Suppressor macrophage treated with lipopolysaccharide for 1 hour (primary cell): ENCODE measurements around the gene TTLL6.
"Not testable (repeated sequence)": the region's sequence is repeated elsewhere in the genome, so short reads cannot be mapped to it uniquely, and the experiment has no call there.

Source experiments
- DNase-seq, 3 donors: peaks; one replicate each; pipeline ENCODE4 v3.0.0-alpha.2; 2020 to 2022

Gene TTLL6

DNA sequence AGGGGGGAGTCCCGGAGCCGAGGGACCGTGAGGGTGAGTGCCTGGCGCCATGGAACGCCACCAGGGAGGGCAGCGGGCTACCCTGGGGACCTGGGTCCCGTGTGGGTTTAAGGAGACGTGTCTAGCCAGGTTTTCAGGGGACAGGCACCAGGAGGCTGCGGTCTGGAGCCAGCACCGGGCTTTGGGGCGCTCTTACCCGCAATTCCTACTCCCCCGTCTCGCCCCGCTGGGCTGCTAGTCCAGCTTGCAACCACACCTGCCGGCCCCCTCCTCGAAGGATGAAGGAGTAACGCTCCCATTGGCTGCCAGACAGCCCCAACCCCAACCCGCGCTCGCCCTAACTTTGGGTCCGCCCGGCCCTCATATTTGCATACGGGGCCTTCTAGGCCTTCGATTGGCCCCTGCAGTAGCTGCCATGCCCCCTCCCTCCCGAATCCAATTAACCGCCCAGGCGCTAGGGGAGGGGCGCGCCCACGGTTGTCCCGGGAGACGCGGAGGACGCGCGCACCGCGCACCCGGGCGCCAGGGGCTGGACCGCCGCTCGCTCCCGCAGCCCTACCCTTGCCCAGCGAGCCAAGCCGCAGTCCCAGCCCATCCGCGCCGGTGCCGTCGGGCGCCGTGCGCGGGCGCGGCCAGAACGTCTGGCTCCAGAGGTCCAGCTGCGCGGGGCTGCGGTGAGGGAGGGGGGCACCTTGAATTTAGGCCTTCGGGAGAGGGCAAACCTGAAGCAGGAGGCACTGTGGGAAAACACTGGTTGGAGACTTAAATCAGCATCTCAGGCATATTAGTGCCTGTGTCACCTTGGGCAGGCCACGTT lies at the start of gene TTLL6:
Gene TTLL6, minus strand, starts transcription at position 456 of the 817 bp plus-strand sequence. Its CDS starts 157 bp downstream, at position 299.
- DNase-seq, result peak; percentile 34 to 60 (median 44)

DNA sequence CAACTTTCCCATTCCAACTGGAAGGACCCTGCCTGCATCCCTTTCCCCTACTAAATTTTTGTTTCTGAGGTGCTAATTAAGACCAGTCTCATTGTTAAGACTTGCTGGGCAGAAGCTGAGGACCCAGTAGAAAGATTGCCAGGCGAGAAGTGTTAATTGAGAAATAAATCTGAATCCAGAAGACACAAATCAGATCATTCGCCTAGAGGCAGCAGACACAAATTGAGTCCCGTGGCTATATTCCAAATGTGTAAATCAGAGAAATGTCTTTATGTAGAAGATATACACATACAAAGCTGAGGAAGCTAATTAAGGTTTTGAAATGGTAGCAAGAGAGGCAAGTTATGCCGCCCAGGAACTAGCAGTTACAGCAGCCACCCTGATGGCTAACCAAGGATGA lies 43.4 kb upstream of the TTLL6 start:
- no peak for DNase-seq

DNA sequence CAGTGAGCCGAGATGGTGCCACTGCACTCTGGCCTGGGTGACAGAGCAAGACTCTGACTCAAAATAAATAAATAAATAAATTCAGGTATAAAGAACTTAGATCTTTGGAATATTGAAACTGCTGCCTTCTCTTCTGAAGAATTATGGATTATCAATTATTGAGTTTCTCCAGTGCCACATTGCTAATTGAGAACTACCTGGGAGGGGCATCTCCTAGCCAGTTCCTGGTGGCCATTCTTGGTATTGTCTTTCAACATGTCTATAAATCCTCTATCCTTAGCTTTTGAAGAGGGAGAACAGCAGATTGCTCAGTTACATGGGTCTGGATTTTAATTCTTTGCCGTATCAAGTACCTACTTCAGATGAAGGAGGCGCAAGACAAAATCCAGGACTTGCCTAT lies 43.0 kb upstream of the TTLL6 start:
- no peak for DNase-seq

DNA sequence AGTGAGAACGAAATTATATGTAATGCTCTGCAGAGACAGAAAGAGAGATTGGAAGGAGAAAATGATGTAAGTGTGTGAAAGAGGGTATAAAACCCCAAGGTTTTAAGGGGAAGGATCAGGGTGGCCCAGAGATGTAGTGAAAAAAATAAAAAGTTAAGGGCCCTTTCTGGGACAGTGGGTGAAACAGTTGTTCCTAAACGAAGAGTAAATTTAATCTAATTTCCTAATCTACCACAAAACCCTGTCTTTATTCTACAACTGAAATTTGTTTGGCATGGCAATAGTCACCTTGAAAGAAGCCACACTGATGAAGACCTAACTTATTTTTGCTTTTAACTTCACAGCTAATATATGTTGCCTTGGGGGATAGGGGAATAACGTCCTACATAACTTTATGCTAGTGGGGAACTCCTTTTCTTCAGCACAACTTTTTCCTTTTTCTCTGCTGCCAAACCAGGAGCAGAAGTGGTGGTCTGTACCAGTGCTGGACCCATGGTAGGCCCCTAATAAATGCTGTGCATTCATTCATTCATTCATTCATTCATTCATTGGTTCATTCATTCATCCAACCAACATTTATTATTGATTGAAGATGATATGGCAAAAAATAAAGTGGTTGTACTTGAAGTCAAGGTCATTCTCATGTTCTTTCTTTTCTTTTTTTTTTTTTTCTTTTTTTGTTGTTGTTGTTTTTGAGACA lies 39.2 kb upstream of the TTLL6 start:
- no peak for DNase-seq

DNA sequence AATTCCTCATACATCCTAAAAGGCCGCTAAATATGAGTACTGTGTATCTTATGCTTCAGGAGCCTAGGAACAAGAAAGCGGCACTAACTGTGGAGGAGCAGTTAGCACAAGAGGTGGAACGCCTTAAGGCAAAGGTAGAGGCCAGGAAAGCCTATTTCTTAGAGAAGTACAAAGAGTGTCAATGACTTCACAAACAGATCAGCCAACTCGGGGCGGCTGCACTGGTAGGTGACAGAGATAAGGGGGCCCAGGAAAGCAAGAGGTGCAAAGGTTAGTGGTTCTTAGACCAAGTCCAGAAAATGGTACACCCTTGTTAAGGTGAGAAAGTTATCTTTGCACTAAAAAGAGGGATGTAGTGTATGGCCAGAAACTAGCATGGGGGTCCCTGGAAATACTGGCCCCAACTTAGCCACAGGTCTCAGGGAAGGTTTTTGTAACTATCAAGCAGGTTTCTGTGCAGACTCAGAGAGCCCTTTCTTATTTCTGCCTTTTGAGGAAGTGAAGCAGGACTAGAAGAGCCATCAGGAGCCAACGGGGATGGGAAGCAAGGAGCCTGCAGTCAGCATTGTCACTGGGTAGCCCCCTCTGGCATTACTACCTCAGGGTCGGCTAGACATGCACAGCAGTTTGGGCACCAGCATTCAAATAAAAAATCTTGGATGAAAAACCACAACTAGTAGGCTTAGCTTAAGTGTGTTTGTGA lies 37.9 kb upstream of the TTLL6 start:
- DNase-seq, result no peak

DNA sequence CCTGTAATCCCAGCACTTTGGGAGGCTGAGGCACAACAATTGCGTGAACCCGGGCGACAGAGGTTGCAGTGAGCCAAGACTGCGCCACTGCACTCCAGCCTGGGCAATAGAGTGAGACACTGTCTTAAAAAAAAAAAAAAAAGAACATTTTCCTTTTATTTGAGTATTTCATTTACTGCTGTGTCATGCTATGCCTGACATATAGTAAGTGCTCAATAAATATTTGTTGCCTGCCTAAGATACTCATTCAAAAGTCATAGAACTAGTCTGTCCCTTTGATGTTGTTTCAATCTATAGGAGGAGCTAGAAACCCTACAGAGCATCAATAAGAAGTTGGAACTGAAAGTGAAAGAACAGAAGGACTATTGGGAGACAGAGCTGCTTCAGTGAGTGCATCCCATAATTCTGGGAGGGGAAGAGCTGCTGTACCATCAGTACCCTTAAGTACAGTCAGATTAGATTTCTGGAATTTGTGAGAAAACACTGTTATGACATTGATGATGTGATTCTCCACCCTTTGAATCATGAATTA lies 33.8 kb upstream of the TTLL6 start:
- DNase-seq, result no peak

DNA sequence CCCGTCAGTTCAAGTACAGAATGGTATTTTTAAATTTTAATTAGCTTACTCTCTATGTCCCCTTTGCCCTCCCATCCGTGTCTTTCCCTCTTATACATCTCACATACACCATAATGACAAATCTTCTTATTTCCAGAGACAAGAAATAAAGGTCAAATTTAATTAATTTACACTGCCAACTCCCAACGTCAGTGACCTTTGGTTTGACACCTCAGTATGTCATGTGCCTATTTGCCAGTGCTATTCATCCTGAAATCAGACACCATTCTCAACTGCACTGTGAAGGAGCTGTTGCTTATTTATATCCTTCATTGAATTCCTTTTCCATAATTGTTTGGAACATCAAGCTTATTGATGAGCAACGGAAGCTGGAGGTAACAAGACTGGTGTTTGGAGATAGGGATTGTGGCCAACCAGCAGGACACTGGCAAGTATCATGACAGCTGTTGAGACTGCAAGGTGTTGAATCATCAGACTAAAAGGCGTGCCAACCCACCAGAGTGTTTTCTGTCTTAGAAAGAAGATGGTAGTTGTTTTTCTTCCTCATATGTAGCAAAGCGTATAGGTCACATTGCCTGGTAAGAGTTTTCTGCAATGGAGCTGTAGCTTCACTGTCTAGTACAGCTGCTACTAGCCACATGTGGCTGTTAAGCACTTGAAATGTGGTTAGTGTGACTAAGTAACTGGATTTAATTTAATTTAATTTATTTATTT lies 26.3 kb upstream of the TTLL6 start:
- DNase-seq, result no peak

DNA sequence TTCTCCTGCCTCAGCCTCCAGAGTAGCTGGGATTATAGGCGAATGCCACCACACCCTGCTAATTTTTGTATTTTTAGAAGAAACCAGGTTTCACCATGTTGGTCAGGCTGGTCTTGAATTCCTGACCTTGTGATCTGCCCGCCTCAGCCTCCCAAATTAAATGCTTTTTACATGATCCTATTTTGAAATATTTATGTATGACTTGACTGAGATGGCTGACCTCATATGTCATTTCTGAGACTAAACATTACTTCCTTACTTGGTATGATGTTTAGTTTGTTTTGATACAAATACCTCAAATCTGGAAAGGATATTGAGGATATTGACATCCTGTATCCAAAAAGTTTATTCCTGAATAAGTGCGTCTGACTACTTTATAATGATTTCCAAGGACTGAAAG lies 25.7 kb upstream of the TTLL6 start:
- DNase-seq, result no peak

DNA sequence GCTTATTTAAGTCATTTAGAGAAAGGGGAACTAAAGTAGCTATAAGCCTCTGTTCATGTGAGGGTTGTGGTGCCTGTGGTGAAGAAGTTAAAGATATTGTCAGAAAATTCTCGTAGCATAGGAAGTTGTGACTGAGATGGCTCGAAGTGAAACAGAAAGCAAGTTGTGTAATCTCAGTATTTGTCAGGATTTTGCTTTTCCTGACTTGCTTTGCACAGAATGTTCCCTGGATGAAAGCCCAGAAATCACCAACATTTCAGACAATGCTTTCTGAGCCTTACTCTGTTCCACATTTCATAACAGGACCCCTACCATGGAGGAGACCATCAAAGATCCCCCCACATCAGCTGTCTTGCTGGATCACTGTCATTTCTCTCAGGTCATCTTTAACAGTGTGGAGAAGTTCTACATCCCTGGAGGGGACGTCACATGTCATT lies 24.4 kb upstream of the TTLL6 start:
- DNase-seq, result peak; percentile 75 to 90 (median 88)

DNA sequence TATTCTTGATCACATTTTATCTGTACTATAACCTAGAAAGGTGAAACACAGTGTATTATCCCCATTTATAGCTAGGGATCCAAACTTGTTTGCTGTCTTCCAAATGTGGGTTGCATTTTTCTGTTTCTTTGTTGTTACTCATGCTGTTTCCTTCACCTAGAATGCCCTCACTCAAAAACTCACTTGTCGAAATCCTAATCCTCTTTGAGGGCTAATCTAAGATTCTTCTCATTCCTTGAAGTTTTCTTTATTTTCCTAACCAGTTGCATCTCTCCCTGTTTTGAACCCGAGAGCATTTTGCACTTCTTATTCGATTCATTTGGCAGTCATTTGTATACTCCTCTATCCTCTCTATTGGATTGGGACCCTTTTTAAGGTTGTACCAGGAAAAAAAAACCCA lies 23.4 kb upstream of the TTLL6 start:
- DNase-seq, result no peak

DNA sequence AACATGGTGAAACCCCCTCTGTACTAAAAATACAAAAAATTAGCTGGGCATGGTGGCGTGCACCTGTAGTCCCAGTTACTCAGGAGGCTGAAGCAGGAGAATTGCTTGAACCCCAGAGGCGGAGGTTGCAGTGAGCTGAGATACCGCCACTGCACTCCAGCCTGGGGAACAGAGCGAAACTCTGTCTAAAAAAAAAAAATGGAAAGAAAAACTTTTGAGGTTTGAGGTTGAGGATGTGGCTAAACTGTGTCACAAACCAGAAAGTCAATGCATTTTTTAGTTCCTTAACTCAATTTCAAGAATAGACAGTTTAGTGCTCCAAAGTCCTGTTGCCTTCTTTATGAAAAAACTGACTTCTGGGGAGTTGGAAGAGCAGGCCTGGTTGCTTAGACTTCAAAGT lies 20.4 kb upstream of the TTLL6 start:
- peak in 2 of 3 donors; percentile 44 to 55 for DNase-seq

DNA sequence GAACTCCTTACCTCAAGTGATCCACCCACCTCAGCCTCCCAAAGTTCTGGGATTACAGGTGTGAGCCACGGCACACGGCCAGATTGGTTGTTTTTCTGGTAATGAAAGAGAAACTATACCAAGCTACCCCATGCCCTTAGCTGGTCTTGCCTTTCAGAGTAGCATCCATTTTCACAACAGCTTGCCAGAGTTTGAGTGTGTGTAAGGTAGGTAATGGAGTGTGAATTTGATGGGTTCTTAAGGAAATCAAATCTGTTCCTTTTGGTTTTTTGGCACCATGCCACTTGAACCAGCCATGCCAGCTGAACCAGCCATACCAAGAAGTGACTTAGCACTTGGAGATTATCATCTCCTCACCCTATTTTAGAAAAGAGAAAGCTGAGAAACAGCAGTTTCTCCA lies 18.9 kb upstream of the TTLL6 start:
- no peak for DNase-seq

DNA sequence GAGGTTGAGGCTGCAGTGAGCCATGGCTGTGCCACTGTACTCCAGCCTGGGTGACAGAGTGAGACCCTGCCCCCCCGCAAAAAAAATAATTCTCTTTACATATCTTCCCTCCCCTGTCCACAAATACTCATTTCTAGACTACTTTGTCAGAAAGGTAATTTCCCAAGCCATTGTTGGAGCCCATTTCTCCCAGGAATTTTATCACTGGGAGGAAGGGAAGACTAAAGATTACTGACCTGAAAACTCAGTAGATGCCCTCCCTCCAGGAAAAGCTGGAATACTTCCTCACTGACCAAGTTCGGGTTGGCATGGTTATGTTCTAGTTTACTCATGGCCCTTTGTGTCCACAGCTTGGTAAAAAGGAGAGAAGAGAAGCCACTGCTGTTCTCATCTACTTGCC lies 17.9 kb upstream of the TTLL6 start:
- DNase-seq, result no peak

DNA sequence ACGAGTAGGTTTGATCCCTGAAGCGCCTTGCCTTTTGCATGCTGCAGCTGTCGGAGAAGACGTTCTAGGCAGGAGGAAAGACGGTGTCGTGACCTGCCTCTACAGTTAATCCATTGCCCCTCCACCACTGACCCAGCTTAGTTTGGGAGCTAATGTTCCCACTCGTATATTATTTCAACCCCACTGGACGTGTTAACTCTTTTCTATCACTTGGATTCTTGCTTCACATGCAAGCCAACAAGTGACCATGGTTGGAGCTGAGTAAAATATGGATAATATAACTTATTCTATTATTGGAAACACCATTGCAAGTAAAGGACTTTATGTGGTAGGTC lies 14.5 kb upstream of the TTLL6 start:
- no peak for DNase-seq

DNA sequence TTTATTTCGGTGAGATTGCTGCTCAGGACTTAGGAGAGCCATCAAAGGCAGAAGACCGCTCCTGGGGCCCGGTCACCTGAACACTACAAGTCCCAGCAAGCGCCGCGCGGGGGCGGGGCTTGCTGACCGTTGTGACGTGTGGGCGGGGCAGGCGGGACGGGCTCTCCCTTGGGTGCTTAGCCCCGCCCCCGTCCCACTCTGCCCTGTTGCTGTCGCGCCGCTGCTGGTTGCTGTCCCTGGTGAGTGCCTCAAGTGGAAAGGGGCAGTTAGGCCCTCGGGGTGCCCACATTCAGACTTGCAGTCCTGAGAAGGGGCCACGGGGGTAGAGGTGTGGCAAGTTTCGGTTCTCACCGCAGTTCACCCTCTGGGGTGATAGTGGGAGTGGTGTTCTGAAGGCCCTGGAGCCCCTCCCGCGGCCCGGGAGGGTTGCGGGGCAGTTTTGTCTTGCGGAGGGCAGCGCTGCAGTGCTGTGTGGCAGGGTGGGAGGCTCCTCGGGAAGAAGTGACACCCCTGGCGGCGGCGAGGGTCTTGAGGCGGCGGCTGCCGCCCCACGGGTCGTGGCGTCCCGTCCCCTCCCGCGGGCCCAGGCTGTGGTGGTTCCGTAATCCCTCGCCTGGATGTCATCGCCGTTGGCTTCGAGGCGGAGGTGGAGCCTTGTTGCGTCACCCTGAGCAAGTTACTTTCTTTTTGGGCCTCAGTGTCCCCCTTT lies 14.0 kb upstream of the TTLL6 start, which contains the start of gene CALCOCO2:
Gene CALCOCO2, plus strand, starts transcription at position 196 of the 709 bp plus-strand sequence. CDS start 10,673 bp downstream, outside the sequence.
- peak; percentile 97 to 100 (median 99) for DNase-seq

DNA sequence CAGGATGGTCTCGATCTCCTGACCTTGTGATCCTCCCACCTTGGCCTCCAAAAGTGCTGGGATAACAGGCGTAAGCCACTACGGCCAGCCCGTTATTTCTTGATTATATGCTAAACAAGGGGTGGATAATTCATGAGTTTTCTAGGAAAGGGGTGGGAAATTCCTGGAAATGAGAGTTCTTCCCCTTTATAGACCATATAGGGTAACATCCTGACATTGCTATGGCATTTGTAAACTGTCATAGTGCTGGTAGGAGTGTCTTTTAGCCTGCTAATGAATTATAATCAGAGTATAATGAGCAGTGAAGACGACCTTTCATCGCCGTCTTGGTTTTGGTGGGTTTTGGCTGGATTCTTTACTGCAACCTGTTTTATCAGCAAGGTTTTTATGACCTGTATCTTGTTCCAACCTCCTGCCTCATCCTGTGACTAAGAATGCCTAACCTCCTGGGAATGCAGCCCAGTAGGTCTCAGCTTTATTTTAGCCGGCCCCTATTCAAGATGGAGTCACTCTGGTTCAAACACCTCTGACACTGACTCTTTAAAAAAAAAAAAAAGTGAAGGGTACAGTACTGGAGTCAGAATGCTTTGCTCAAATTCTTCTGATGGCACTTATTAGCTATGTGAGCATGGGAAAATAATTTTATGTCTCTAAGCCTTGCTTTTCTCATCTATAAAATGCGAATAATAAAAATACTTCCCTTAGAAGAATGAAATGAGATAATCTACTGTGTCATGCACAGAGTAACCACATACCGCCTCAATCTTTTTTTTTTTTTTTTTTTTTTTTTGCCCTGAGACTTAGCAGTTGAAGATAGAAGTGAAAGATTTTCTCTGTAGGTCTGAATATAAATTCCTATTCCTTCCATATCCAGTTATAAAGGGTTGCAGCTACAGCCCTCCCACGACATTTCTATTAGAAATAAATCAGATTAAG lies 8.7 kb upstream of the TTLL6 start:
- peak in 2 of 3 donors; percentile 23 to 44 for DNase-seq

DNA sequence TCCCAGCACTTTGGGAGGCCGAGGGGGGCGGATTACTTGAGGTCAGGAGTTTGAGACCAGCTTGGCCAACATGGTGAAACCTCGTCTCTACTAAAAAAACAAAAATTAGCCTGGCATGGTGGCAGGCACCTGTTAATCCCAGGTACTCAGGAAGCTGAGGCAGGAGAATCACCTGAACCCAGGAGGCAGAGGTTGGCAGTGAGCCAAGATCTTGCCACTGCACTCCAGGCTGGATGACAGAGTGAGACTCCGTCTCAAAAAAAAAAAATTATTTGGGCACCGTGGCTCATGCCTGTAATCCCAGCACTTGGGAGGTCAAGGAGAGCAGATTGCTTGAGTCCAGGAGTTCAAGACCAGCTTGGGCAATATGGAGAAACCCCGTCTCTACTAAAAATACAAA lies 3.9 kb upstream of the TTLL6 start:
- not testable (repeated sequence) for DNase-seq

DNA sequence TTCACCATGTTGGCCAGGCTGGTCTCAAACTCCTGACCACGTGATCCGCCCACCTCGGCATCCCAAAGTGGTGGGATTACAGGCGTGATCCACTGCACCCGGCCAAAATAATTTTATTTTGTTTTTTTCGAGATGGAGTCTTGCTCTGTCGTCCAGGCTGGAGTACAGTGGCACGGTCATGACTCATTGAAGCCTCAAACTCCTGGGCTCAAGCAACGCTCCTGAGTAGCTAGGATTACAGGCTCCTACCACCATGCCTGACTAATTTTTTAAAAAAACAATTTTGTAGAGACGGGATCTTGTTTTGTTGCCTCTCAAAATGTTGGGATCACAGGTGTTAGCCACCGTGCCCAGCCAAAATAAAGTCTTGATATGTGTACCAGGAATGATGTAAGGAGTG lies 2.4 kb upstream of the TTLL6 start:
- DNase-seq, result no peak

DNA sequence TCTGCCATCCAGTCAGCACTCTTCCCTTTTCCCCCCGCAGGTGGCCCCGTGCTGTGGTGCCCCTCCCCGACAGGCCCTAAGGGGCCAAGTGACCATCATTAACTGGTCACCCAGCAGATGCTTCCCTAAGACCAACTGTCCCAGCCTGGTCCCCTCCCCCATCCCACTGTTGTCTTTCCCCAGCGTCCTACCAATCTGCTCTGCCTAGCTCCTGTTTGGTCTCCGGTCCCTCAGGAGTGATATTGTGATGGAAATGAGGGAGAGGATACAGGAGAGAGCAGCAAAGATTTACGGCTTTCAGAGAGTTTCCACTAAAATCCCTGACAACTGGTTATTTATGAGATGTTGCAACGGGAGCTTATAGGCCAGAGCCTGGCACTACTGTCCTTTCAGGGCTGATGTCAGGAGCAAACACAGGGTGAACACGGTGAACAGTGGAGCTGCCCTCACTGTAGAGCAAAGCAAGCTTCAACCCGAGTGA lies 1.4 kb upstream of the TTLL6 start:
- DNase-seq, result no peak

DNA sequence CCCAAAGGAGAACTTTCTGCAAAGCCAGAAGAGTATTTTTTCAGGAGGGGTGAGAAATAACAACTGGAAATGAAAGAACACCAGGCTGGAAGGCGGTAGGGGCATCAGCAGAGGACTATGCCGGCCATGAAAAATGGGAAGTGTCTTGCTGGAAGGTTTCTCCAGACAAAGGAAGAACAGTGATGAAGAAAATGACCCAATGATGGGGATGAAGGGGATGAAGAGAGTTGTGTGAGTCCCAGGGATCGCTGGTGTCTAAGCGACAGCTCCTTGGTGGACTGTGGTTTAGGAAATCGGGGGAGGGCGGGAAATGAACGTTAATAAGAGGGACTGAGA lies 623 bp downstream of the TTLL6 start:
- DNase-seq, result no peak

DNA sequence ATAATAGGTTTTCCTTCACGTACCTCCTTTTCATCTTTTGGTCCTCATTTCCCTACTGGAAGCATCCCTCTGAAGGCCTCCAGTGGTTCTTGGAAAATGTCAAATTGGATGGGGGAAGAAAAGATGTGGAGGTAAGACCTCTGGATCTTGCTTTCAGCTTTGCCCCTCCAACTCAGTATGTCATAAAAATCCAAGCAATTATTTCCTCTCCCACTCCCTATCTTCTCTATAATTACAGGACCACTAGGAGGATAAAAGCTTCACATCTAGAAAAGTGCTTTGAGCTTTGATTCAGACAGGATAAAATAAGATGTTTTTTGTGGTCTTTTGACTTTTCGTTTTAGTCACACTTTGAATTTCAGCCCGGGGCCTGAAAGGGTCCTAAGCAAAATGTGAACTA lies 1.7 kb downstream of the TTLL6 start:
- no peak for DNase-seq
